ENCODE data around the gene PCA3. TPM values are rescaled to one million over a fixed set of nuclear protein-coding genes. Genes with fewer than 3 reads are reported as not detected.

The PCA3 gene
- total RNA-seq, 1 donor from 2014 or later: not detected

GRCh38 chr9:76751001-76751400, 13.2 kb upstream of the PCA3 start:
- DNase-seq: no peak
- no peak for ATAC-seq
- intact Hi-C loops (cut with micrococcal nuclease): no loop called here

DNA sequence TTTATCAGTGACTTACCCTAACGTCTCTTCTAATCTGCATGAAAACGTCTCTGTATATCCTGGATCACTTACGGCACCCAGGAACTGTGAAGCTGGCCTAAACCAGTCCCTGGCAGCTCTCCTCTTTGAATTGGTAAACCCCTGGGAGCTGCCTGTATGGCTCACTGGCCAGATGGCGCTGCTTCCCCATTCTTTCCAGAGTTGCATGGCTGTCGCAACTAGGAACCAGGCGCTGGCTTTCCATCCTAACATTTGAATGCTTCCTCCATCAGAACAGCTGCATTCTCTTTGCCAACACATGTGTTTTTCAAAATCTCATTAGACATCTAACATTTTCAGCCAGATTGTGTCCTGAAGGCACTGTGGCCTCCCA, 8.0 kb upstream of the PCA3 start:
- ATAC-seq (no peak), DNase-seq (peak; percentile 29)
- intact Hi-C loops (cut with micrococcal nuclease): no loop called here

GRCh38 chr9:76756941-76757673, 7.1 kb upstream of the PCA3 start:
- DNase-seq (no peak), ATAC-seq (no peak)
- intact Hi-C loops (cut with micrococcal nuclease): no loop called here

DNA sequence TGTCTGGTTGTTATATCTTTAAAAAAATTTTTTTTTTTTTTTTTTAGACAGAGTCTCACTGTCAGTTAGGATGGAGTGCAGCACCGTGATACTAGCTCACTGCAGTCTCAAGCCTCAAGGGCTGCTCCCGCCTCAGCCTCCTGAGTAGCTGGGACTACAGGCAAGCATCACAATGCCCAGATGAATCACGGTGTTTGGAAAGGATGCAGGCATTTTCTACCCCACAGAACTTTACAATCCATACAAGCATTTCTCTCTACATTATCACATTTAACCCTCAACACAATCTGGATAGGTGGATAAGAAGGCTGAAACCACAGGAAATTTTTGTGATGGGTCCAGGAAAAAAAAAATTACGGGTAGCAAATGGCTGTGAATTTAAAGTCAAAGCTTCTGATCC, 5.8 kb upstream of the PCA3 start:
- ATAC-seq: no peak
- DNase-seq: no peak
- intact Hi-C loops (cut with micrococcal nuclease): no loop called here

DNA sequence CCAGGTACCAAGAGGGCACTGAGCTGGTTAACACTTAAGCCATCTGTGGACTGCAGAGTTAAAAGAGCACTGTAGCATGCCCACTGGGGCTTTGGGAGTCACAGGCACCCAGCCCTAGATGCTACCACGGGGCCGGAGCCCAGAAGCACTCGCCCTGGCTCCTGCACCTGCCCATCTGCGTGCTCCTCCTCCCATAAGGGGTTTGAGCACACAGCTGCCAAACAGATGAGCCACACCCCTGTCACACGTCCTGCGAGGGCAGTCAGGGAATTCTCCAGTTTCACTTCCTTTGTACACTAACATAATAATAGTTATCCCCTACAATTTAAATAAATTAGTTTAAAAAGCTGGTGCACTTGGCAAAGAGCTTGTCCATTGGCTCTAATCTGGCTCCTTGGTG, 4.5 kb upstream of the PCA3 start:
- ATAC-seq (no peak), DNase-seq (no peak)
- intact Hi-C loops (cut with micrococcal nuclease): no loop called here

- ATAC-seq: no peak
- intact Hi-C loops (cut with micrococcal nuclease): no loop called here
- no peak for DNase-seq
Measured at GRCh38 chr9:76761448-76761847, 2.8 kb upstream of the PCA3 start.

DNA sequence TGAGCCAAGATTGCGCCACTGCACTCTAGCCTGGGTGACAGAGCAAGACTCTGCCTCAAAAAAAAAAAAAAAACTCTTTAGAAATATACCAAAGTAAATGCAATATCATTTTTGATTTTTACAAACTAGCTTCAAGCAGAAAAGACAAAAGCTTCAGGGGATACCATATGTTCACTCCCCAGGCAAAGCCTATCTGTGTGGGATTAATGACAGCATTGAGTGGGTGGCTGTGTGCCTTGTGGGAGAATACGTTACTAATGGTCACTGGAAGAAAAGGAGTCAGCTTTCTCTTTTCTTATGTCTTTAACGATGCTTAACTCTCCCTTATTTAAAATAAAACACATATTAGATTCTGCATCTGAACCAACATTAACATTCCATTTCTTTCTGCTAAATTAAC, 1.9 kb downstream of the PCA3 start:
- no peak for DNase-seq
- no peak for ATAC-seq
- intact Hi-C loops (cut with micrococcal nuclease): no loop called here

GRCh38 chr9:76772686-76773445, 8.6 kb downstream of the PCA3 start:
- intact Hi-C loops (cut with micrococcal nuclease): no loop called here

GRCh38 chr9:76784881-76785280, 20.6 kb downstream of the PCA3 start:
- no peak for ATAC-seq
- DNase-seq: no peak
- intact Hi-C loops (cut with micrococcal nuclease): no loop called here

More at GRCh38 chr9:76772686-76773445, 8.6 kb downstream of the PCA3 start:
- ATAC-seq (no peak), DNase-seq (no peak)

- intact Hi-C loops (cut with micrococcal nuclease): no loop called here
- DNase-seq: no peak
- no peak for ATAC-seq
Measured at GRCh38 chr9:76785501-76785900, 21.3 kb downstream of the PCA3 start.

- intact Hi-C loops (cut with micrococcal nuclease): no loop called here
Measured at GRCh38 chr9:76787677-76788076, 23.4 kb downstream of the PCA3 start.

DNA sequence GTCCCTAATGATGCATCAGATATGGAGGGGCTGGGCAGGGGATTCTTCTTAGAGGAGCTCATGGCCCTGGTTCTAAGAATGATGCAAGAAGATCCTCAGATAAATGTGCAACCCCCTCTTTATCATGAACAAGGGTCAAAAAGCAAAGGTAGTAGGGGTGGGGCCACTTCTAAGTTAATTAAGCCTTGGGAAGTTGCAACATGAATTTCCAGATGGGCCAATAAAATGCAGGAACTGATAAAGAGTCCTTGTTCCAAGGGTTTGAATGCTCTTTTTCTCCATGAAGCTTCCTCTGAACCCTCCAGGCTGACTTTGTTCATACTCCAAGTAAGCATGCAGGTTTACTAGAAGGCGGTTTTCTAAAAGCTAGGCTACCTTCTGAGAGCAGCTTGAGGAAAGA, 25.6 kb downstream of the PCA3 start:
- intact Hi-C loops (cut with micrococcal nuclease): no loop called here
- ATAC-seq: no peak
- no peak for DNase-seq

More at GRCh38 chr9:76787677-76788076, 23.4 kb downstream of the PCA3 start:
- ATAC-seq (no peak), DNase-seq (no peak)

DNA sequence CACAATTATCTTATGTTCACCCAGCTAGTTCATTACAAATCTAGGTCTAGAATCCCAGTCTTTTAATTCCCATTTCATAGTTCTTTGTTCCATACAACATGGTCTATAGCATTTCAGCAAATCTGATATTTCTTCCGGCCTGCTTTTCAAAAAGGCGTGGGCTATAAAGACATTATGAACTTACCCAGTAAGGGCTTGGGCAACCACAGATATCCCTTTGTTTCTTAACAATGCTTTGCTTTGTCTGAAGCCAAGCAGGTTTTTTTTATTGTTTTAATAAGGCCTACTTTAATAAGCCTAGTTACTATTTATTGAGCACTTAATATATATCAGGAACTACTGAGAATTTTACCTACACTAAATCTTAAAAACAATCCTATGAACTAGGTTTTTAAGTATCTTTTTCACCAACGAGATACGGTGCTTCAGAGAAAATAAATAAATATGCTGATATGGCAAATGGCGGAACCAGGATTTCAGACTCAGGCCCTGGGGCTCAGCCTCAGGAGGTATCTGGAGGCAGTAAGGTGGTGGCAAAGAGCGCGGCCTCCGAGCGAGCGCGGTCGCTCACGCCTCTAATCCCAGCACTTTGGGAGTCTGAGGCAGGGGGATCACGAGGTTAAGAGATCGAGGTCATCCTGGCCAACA, 29.7 kb downstream of the PCA3 start:
- no peak for DNase-seq
- ATAC-seq: no peak
- intact Hi-C loops (cut with micrococcal nuclease): no loop called here

DNA sequence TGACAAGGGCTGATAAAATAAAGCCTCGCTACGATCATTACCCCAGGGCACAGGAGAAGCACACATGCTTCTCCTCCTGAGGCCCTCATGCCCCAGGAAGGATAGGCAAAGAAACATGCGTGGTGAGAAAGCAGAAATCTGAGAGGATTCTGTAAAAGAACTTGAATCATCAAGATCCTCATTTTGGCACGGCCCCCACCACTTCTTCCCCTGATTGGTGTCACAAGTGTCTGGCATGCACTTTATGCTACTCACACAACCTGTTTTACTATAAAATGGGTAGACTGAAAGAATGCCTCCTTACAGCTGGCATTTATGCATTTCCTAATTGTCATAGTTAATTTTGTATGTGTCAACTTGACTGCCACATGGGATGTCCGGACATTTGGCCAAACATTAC, 32.1 kb downstream of the PCA3 start:
- DNase-seq: no peak
- ATAC-seq: no peak
- intact Hi-C loops (cut with micrococcal nuclease): no loop called here

- no peak for ATAC-seq
- DNase-seq: no peak
- intact Hi-C loops (cut with micrococcal nuclease): no loop called here
Measured at GRCh38 chr9:76798527-76798926, 34.3 kb downstream of the PCA3 start.

GRCh38 chr9:76799473-76799872, 35.2 kb downstream of the PCA3 start:
- ATAC-seq (no peak), DNase-seq (no peak)
- intact Hi-C loops (cut with micrococcal nuclease): no loop called here

GRCh38 chr9:76800901-76801300, 36.7 kb downstream of the PCA3 start:
- ATAC-seq: no peak
- intact Hi-C loops (cut with micrococcal nuclease): no loop called here
- no peak for DNase-seq

DNA sequence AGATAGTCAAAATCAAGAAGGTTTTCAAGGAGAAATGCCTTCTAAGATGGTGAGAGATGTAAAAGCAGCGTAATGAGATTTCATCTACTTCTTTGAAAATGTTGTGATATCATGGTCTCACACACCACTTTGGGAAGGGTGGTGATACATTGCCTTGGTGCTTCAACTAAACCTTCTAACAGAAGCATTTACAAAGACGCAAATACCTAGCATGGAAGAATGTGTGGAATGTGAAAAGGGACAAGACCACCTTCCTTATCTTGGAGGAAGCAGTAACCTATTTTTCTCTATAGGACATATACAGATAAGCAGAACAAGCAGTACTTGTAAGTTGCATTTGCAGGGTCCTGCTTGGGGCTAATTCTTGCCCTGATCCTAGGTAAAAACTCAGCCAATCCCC, 38.8 kb downstream of the PCA3 start:
- no peak for ATAC-seq
- no peak for DNase-seq
- intact Hi-C loops (cut with micrococcal nuclease): no loop called here

DNA sequence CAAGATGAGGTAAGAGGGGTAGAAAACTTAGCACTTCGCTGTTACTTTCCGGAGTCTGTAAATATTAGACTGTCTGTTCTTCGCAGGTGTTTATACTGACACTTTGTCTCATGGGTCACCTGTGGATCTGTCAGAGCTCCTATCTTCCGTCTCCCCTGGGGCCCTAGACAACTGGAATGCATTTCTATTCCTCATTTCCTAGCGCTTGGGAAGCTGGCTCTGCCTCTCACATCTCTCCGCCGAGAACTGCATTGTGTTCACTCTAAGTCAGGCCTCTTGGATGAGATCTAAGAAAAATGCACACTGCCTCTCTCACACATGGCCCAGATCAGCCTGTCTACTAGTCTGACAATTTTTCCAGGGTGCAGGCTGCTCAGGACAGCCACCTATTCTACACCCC, 39.5 kb downstream of the PCA3 start:
- DNase-seq (no peak), ATAC-seq (no peak)
- intact Hi-C loops (cut with micrococcal nuclease): no loop called here

GRCh38 chr9:76808636-76809035, 44.4 kb downstream of the PCA3 start:
- DNase-seq (no peak), ATAC-seq (no peak)
- intact Hi-C loops (cut with micrococcal nuclease): no loop called here
